Activated naive CD4-positive, alpha-beta T cell treated with anti-CD3 and anti-CD28 coated beads, Interleukin-2, amount 50 U/mL, for 72 hours (primary cell): ENCODE data around the gene STX16. TPM values are rescaled to one million over a fixed set of nuclear protein-coding genes. Genes with fewer than 3 reads are reported as not detected.

Experiments used
- ATAC-seq, 2 donors: fragments of 150-1000 bp; cut with Tn5 transposase; 2 replicates each; pipeline ENCODE4 v1.10.0; 2021; ENCODE audit warnings: mild to moderate bottlenecking in 2 of 2, moderate library complexity in 2 of 2
- DNase-seq, 2 donors: peaks; one replicate each; pipeline ENCODE4 v3.0.0; 2021 to 2022; ENCODE audit warnings: low spot score in 2 of 2
- H3K27ac Mint-ChIP-seq, 2 donors: one replicate each; pipeline ENCODE4 v1.8.0; 2022; ENCODE audit warnings: mild to moderate bottlenecking in 2 of 2, mixed read lengths in 2 of 2
- H3K36me3 Mint-ChIP-seq, 2 donors: one replicate each; pipeline ENCODE4 v1.8.0; 2022; ENCODE audit warnings: mixed read lengths in 2 of 2
- H3K9me3 Mint-ChIP-seq, 2 donors: one replicate each; pipeline ENCODE4 v1.8.0; 2022; ENCODE audit warnings: mixed read lengths in 2 of 2
- total RNA-seq, 2 donors: library from RNA; stranded (reverse); gene quantifications; one replicate each; pipeline ENCODE4 v1.2.3, GENCODE V29; 2022

STX16 gene
- total RNA-seq, 2 donors from 2014 or later = 130 to 135 TPM

DNA sequence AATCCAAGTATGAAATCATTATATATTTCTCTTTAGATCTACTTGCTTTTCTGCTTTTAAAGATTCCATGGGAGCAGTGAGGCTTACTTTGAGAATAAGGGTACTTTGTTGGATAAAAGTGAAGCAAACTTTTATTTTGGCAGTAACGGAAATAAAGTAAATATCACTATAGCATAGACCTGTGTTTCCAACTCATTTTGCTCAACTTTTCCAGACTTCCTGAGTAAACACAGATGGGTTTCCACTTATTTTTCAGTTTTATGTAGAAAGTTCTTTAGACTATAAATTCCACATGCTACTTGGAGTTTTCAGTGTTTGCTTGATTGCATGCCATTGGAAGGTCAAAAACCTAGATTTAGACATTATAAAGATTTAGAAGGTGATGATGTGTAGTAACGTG is 6.2 kb downstream of the STX16 start:
- H3K27ac Mint-ChIP-seq = peak overlapping the region; percentile 84 to 85
- DNase-seq (no peak), ATAC-seq (no peak)
- H3K36me3 Mint-ChIP-seq = peaks cover 21 to 48% of the 10 kb centered on the region in 2 donors
- H3K9me3 Mint-ChIP-seq = no peaks in the 10 kb centered on the region

DNA sequence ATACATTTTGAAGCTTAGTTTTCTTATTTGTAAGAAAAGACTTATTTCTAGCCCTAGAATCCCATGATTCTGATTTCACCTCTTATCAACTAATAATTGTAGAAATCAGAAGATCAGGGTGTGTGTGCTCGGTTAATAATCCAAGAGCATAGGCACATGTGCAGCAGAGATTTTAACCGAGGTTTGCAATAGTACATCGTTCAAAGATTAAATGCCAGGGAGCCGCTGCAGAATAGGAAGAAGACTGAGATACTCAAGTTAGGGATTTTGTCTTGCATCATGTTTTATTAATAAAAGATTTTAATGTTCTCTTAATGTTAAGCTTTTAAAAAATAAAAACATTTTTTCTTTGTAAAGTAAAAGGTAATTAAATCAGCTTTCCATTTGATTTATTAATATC is 6.9 kb downstream of the STX16 start:
- no peaks in the 10 kb centered on the region for H3K9me3 Mint-ChIP-seq
- H3K36me3 Mint-ChIP-seq = peaks cover 16 to 43% of the 10 kb centered on the region in 2 donors
- no peak for DNase-seq
- H3K27ac Mint-ChIP-seq = peak overlapping the region in 1 of 2 donors; percentile 84
- no peak for ATAC-seq

DNA sequence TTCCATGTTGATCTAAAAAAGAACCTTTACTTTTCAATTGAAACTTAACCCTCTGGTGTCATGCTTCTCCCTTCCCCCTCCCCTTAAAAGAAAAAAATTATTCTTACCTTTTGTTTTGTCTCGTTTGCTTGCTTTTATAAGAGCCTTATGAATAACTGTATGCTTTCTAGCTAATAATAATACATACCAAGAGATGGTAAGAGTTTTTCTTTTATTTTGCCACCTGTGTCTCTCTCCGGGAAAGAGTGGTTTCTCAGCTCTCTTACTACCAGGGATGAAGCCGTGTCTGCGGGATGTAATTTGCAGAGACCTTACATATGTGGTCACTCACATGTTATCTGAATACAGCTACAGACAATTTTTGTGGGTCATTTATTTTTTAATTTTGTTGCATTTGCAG is 7.7 kb downstream of the STX16 start:
- H3K9me3 Mint-ChIP-seq = no peaks in the 10 kb centered on the region
- H3K27ac Mint-ChIP-seq = peak overlapping the region; percentile 80 to 88
- H3K36me3 Mint-ChIP-seq = peaks cover 12 to 42% of the 10 kb centered on the region in 2 donors
- ATAC-seq (no peak), DNase-seq (no peak)

DNA sequence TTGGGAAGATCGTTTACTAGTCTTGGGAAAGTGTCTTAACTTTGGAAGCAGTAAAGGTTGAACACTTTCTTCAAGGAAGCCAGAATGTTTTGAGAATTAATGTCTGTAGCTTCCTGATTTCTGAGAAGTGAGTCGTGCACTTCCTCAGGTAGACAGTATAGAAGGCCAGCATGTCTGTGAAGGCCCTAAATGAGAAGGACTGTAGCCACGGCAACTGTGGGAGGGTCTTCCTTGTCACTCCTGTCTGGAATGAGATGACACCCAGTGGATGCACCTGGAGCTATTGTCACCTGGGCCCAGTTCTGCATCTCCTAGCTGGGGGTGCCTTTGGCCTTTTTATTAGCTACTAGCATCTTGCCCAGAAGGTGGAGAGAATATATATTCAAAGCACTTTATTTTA is 8.8 kb downstream of the STX16 start:
- ATAC-seq = peak; percentile 27 to 56
- H3K36me3 Mint-ChIP-seq = peaks cover 12 to 42% of the 10 kb centered on the region in 2 donors
- no peak for DNase-seq
- no peaks in the 10 kb centered on the region for H3K9me3 Mint-ChIP-seq
- H3K27ac Mint-ChIP-seq = peak overlapping the region; percentile 88 to 93

DNA sequence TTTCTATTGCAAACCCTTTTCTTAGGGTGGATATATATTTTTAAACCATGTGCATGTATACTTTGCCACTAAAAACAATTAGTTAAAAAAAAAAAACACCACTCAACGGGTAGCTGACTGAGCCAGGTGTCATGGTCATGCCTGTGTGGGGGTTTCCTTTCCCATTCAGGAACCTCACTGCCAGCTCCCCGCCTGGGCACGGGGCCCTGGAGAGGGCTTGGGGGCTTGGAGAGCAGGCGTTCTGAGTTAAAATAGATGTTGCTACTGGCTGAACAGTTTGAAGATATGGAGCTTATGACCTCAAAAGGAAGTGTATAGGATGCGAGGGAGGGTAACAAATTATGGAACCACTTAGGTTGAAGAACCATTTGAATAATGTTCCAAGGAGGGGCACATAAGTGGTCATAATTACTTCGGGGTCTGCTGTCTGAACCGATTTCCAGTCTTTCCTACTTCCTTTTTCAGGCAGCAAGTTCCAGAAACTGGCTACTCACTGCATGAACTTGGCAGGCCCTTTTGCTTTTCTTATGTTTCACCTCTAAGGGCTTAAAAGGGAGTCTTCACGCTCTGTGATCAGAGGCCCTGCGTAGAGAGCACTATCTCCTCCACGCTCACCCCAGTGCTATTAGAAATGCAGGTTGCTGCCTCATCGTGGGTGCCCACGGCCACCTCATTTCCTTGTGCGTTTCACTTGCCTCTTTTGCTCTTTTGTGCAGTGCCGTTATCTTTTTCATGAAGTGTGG is 9.9 kb downstream of the STX16 start:
- H3K9me3 Mint-ChIP-seq = no peaks in the 10 kb centered on the region
- peaks cover 12 to 41% of the 10 kb centered on the region in 2 donors for H3K36me3 Mint-ChIP-seq
- peak; percentile 64 to 82 for ATAC-seq
- peak overlapping the region; percentile 93 to 97 for H3K27ac Mint-ChIP-seq
- peak in 1 of 2 donors; percentile 61 for DNase-seq

DNA sequence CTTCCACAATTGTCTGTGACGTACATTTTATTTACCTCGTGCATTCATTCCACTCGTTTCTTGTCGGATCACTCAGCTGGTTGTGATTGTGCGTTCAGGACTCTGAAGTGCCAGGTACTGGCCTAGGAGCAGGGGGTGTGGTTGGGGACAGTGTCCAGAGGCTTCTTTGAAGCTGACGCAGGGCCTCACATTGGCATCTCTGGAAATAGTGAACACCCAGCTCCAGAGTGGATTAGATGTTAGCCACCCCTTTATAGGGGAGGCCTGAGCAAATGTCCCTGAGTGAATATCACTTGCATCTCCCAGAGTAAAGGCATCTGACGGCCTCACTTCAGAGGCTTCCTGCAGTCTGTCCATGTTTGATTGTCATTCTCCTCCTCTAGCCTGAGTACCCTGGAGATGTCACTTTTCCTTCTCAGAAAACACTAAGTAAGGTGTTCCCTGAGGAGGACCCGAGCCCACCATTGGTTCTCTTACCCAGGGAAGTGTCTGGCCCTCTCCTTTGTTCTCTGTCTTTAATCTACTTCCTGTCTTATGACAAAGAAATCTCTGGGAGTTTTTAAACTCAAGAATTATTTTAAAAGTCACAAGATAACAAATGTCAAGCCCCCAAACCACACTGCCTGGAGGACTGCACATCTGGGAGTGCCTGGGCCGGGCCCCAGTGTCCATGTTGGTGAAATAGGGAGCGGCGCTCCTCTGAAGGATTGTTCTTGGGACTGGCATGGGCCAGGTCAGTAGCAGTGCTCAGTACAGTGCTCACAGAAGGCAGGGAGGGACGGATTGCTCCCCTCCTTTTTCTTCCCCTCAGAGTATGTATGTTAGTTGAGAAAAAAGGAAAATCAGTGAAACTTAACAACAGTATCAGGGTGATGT is 10.8 kb downstream of the STX16 start:
- ATAC-seq (peak; percentile 39 to 75), DNase-seq (no peak)
- peak overlapping the region; percentile 93 to 97 for H3K27ac Mint-ChIP-seq
- H3K36me3 Mint-ChIP-seq = peaks cover 10 to 34% of the 10 kb centered on the region in 2 donors
- H3K9me3 Mint-ChIP-seq = no peaks in the 10 kb centered on the region

DNA sequence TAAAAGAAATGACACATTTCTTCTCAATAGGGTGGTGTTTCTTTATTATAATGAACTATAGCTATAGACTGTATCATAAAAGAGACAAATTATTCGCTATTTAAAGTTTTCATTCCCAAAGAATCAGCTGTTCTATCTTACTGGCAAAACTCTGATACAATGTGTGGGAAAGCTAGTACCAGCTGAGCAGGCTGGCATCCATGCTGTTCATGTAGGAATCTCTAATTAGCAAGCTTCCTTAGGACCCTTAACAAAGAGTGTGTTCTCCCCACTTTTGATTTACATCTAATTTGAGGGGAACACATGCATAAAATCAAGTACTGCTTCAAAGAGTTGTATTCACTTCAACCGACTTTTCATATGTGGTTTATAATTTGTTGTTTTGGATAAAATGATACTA is 13.2 kb downstream of the STX16 start:
- peaks cover 14 to 23% of the 10 kb centered on the region in 2 donors for H3K36me3 Mint-ChIP-seq
- DNase-seq = no peak
- no peak for ATAC-seq
- peak overlapping the region in 1 of 2 donors; percentile 55 for H3K27ac Mint-ChIP-seq
- H3K9me3 Mint-ChIP-seq = no peaks in the 10 kb centered on the region

DNA sequence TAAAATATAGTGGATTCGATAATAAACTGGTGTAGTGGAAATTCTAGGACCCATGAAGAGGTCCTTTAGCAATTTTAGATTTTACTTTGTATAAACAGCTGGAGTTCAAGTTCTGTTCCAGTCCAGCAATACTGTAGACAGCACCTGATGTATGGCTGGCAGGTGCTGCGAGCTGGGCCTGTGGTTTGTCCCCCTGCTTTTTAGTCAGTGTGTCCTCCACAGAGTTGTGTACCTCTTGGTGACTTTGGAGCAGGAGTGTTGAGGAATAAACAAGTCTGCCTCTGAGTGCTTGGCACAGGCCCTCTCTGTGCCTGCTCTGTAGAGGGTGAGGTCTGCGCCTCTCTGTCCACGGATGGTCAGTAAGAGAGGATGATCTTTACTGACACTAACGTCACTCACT is 13.8 kb downstream of the STX16 start:
- ATAC-seq = no peak
- DNase-seq = no peak
- H3K9me3 Mint-ChIP-seq = no peaks in the 10 kb centered on the region
- H3K36me3 Mint-ChIP-seq = peaks cover 14 to 23% of the 10 kb centered on the region in 2 donors
- H3K27ac Mint-ChIP-seq = peak overlapping the region in 1 of 2 donors; percentile 52

DNA sequence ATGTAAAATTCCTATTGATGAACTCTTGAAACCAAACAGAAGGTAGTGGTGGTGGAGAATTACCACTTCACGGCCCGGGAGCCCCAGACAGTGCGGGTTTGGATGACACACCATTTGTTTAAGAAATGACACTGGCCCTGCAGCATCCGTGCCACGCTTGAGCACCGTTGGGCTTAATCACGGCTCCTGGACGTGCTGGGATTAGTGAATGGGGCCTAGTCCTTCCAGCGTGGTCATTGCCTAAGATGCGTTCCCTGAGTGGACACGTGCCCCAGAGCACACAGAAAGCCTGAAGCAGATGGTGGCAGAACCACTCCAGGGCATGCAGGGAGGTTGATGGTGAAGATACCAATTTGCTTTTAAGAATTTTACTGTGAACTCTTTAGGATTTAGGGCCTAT is 14.5 kb downstream of the STX16 start:
- Mint-ChIP-seq H3K9me3 (no peaks in the 10 kb centered on the region), H3K27ac (peak overlapping the region in 1 of 2 donors; percentile 52), H3K36me3 (peaks cover 14 to 23% of the 10 kb centered on the region in 2 donors)
- DNase-seq = no peak
- no peak for ATAC-seq

DNA sequence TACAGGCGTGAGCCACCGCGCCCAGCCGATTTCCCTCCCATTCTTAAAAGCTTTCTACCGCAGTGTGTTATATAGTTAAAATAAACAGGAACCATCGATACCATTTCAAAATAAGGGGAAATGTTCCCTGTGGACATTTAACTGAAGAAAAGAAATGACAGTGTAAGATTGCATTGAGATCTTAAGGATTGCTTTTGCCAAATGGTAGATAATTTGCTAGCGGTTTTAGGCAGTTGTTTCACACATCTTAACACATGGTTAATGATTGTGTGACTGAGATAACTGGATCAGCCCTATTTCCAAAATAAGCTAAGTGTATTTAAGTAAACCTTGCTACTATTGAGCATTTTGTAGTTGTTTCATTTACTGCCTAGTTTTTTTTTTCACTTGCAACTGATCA is 15.6 kb downstream of the STX16 start:
- peaks cover 6 to 17% of the 10 kb centered on the region in 2 donors for H3K36me3 Mint-ChIP-seq
- no peaks in the 10 kb centered on the region for H3K9me3 Mint-ChIP-seq
- DNase-seq = no peak
- peak overlapping the region; percentile 25 to 92 for H3K27ac Mint-ChIP-seq
- ATAC-seq = no peak

DNA sequence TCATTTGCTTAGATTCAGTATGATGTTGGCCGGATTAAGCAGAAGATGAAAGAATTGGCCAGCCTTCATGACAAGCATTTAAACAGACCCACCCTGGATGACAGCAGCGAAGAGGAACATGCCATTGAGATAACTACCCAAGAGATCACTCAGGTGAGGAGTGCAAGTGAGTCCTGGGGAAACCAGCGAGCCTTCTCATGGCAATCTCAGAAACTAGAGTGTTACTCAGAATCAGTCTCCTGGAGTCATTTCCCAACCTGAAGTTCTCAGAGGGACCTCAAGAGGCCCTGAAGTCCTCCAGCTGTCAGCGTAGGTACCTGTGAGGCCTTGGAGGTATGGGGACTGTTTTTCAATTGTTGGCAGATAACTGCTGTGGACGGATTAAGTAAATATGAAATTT is 16.9 kb downstream of the STX16 start:
- peak in 1 of 2 donors; percentile 38 for ATAC-seq
- DNase-seq = no peak
- no peaks in the 10 kb centered on the region for H3K9me3 Mint-ChIP-seq
- no peak overlapping the region for H3K27ac Mint-ChIP-seq
- H3K36me3 Mint-ChIP-seq = peaks cover 6 to 9% of the 10 kb centered on the region in 2 donors

DNA sequence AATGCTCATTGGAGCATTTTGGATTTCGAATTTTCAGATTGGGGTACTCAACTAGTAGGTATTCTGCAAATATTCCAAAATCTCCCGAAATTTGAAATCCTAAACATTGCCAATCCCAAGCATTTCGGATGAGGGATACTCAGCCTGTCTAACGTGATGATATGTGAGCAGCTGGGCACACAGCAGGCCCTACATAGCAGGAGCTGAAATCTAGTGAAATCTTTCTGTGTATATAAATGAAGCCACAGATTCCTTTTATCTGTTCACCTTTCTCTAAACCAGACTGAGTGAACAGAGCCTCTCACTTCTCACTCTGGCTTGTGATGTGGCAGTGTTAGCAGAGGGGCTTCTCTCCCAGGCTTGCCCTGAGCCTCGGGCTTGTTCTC is 17.8 kb downstream of the STX16 start:
- ATAC-seq = no peak
- Mint-ChIP-seq H3K36me3 (peaks cover 5 to 6% of the 10 kb centered on the region in 2 donors), H3K27ac (no peak overlapping the region), H3K9me3 (no peaks in the 10 kb centered on the region)
- no peak for DNase-seq

DNA sequence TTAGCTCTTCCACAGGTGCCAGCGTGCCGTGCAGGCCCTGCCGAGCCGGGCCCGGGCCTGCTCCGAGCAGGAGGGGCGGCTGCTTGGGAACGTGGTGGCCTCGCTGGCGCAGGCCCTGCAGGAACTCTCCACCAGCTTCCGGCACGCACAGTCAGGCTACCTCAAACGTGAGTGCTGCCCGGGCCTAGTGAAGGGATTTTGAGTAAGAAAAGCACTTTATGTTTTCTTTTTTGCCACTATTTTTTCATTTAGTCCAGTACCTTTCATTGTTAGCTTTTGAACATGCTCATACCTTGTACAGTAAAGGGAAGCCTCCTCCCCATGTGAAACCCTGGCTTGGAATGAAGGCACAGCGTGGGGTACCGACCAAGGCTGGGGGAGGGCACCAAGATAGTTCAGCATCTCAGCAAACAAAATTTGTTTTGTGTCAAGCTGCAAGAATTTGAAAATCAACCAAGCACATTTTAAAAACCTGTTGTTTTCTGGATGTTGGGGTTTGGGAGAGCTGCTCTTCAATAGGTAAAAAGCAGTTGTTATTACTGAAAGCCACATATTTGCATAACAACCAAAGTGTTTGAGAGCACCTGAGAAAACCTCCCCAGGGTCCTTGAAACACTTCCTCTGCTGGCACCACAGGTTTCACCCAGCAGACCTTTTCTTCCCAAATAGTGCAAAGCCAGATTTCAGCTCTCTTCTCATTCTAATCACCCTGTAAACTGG is 18.4 kb downstream of the STX16 start:
- H3K36me3 Mint-ChIP-seq = peaks cover 5 to 6% of the 10 kb centered on the region in 2 donors
- no peaks in the 10 kb centered on the region for H3K9me3 Mint-ChIP-seq
- H3K27ac Mint-ChIP-seq = no peak overlapping the region
- no peak for ATAC-seq
- no peak for DNase-seq

DNA sequence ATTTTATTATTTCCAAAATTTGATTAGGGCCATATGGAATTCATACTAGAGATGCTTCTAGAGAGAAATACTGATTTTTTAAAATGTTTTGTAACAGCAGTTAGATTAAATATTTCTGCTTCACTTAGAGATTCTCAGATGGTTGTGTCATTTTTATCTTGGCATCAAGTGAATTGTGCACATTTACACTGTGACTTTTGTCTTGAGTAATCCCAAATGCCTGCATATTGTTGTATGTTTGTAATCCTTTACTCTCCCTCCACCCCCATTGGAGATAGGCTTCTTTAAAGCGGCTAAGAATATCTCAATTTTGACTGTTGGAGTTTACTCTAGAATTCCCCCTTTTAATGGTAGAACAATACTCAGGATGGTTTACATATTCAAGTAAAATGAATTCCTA is 19.0 kb downstream of the STX16 start:
- DNase-seq = no peak
- peaks cover 6 to 7% of the 10 kb centered on the region in 2 donors for H3K36me3 Mint-ChIP-seq

DNA sequence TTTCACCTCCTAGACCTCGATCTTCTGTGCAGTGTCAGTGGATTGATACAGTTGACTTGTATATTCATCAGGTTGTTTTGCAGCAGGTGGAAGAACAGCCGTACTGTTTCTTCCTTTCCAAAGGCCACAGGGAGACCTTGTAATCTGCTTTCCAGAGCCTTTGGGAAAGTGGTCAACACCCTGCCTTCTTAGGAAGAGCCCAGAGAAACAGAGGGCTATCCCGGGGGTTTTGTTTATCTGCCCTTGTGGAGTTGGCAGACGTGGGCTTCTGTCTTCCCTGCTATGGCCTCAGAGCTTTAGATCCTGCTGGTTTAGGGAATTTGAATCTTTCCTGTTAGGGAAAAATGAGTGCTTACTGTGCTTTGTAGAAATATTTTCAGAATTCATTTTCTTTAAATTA is 19.6 kb downstream of the STX16 start:
- Mint-ChIP-seq H3K9me3 (no peaks in the 10 kb centered on the region), H3K27ac (peak overlapping the region in 1 of 2 donors; percentile 60), H3K36me3 (peaks cover 9 to 12% of the 10 kb centered on the region in 2 donors)
- ATAC-seq = no peak
- DNase-seq = no peak

More for the DNA sequence above, 19.0 kb downstream of the STX16 start:
- H3K27ac Mint-ChIP-seq = no peak overlapping the region
- H3K9me3 Mint-ChIP-seq = no peaks in the 10 kb centered on the region
- ATAC-seq = no peak

DNA sequence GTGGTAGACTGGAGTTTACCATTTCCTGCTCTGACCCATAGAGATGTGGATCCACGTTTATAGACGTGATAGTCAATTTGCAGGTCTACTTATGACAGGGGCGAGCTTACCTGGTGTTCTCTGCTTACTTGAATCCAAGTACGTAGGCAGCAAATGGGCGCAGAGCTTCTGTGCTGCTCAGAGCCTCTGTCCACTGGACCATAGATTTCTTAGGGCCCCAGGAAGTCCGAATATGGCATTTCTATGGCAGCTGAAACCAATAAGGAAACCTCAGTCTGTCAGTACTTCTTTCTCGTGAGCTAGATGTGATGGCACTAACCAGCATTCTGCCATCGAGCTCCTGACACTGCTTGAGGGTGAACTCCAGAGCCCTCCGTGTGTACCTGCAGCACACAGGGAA is 22.0 kb downstream of the STX16 start:
- DNase-seq (no peak), ATAC-seq (no peak)
- peak overlapping the region in 1 of 2 donors; percentile 53 for H3K27ac Mint-ChIP-seq
- peaks cover 8 to 12% of the 10 kb centered on the region in 2 donors for H3K36me3 Mint-ChIP-seq
- no peaks in the 10 kb centered on the region for H3K9me3 Mint-ChIP-seq

DNA sequence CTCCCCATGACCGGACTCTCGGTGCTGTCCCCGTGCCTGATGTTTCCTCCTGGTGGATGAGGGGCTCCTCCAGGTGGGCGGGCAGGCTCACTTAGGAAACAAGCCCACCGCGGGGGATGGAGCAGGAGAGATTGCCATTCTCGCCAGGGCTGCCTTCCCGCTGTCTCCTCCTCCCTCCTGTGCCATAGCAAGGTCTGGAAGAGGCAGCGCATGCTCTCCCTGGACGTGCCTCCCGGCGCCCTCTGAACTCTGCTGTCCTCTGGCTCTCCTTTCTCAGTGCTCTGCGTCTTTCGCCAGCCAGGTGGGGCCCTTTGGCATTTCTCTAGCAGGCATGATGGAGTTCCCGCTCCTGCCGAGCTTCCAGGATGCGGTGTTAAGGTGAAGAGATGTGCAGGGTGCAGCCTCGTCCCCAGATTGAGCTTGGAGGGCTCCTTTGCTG is 24.1 kb downstream of the STX16 start:
- no peak overlapping the region for H3K27ac Mint-ChIP-seq

More for the DNA sequence above, 24.1 kb downstream of the STX16 start:
- ATAC-seq (no peak), DNase-seq (no peak)
- H3K9me3 Mint-ChIP-seq = no peaks in the 10 kb centered on the region
- peaks cover 8 to 19% of the 10 kb centered on the region in 2 donors for H3K36me3 Mint-ChIP-seq
